ENCODE data around the gene MAP3K13.

The MAP3K13 gene

DNA sequence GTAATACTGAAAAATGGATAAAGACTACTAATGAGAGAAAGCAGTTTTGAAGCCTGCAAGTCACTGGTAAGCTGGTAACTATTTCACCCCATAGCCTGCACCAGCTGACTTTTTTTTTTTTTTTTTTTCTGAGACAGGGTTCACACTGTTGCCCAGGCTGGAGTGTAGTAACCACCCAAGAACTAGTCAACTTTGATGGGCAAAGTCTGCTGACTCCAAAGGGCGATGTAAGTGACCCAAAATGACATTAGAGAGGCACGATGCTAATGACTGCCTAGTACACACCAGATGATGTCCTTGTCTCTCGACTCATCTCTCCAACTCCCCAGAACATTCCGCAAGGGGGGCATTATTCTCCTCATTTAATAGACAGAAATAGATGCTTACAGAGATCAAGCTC, 148.8 kb downstream of the MAP3K13 start:
- H3K4me3 ChIP-seq (ENCODE audit: low read length) = no peak overlapping the region
- TF ChIP-seq, protein P1, sequence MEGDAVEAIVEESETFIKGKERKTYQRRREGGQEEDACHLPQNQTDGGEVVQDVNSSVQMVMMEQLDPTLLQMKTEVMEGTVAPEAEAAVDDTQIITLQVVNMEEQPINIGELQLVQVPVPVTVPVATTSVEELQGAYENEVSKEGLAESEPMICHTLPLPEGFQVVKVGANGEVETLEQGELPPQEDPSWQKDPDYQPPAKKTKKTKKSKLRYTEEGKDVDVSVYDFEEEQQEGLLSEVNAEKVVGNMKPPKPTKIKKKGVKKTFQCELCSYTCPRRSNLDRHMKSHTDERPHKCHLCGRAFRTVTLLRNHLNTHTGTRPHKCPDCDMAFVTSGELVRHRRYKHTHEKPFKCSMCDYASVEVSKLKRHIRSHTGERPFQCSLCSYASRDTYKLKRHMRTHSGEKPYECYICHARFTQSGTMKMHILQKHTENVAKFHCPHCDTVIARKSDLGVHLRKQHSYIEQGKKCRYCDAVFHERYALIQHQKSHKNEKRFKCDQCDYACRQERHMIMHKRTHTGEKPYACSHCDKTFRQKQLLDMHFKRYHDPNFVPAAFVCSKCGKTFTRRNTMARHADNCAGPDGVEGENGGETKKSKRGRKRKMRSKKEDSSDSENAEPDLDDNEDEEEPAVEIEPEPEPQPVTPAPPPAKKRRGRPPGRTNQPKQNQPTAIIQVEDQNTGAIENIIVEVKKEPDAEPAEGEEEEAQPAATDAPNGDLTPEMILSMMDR (IDR thresholded peaks at IDR 0.05; ENCODE audit: low read depth, low read length, poor library complexity, severe bottlenecking) = no peak
- no peak for TF ChIP-seq EZH2phosphoT487 (IDR thresholded peaks at IDR 0.05; ENCODE audit: borderline replicate concordance, low read length)

DNA sequence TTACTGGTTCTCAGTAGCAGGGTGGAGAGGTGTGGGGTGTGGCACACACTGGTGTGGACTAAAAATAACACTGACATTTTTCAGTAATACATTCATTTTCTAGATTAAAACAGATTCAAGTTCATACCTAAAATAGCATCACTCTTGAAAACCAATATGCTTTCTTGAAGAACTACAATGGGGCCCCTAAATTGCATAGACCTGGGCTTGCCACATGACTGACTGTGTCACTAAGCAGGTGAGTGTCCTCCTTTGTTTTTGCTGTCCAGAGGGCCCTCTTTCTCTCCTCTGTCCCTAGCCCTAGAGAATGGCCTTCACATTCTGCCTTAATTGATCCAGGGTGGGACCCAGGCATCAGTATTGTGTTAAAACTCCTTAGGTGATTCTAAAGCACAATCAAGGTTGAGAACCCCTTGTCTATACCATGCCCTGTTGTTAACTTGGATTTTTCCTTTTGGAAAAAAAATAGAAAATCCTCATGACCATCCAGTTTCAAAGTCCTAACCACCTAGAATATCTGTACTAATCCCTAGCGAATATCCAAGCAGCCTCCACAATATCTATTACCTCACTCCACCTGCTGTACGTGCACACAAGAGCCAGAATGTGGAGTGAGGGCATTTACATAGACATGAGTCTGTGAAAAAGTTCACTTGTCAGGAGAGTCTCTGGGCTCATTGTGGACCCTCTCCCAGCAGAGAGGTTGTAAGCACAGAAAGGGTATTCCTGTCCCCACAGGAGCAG, 154.6 kb downstream of the MAP3K13 start:
- Histone ChIP-seq H3K27me3 (ENCODE audit: control insufficient read depth, low read length) (peaks cover 5% of the 10 kb centered on the region; the same call in 1 of the 2 replicates), H3K9me3 (ENCODE audit: control insufficient read depth, insufficient read depth, low read length) (no peaks in the 10 kb centered on the region), H3K4me1 (ENCODE audit: control insufficient read depth, low read length) (no peaks in the 10 kb centered on the region), H3K9me2 (replicated peaks; ENCODE audit: control insufficient read depth, low read length) (no peaks in the 10 kb centered on the region), H3K27ac (ENCODE audit: low read depth, low read length) (no peak overlapping the region), H3K79me2 (ENCODE audit: control insufficient read depth, low read length) (no peaks in the 10 kb centered on the region), H3K4me3 (ENCODE audit: low read length) (no peak overlapping the region), H3K4me2 (ENCODE audit: low read length) (no peak overlapping the region), H4K20me1 (ENCODE audit: control insufficient read depth, insufficient read depth, low read depth, low read length) (no peaks in the 10 kb centered on the region), H3F3A (ENCODE audit: control insufficient read depth, insufficient read depth) (no peaks in the 10 kb centered on the region), H3K36me3 (ENCODE audit: control insufficient read depth, low read length) (no peaks in the 10 kb centered on the region)
- no peak for TF ChIP-seq EZH2phosphoT487 (IDR thresholded peaks at IDR 0.05; ENCODE audit: borderline replicate concordance, low read length)
- TF ChIP-seq, protein P1 (IDR thresholded peaks at IDR 0.05; ENCODE audit: low read depth, low read length, poor library complexity, severe bottlenecking) = no peak

More for the DNA sequence above, 148.8 kb downstream of the MAP3K13 start:
- Histone ChIP-seq H3K27ac (ENCODE audit: low read depth, low read length) (no peak overlapping the region), H3F3A (ENCODE audit: control insufficient read depth, insufficient read depth) (no peaks in the 10 kb centered on the region), H3K4me2 (ENCODE audit: low read length) (no peak overlapping the region), H3K79me2 (ENCODE audit: control insufficient read depth, low read length) (no peaks in the 10 kb centered on the region), H4K20me1 (ENCODE audit: control insufficient read depth, insufficient read depth, low read depth, low read length) (no peaks in the 10 kb centered on the region), H3K27me3 (ENCODE audit: control insufficient read depth, low read length) (no peaks in the 10 kb centered on the region), H3K9me2 (replicated peaks; ENCODE audit: control insufficient read depth, low read length) (no peaks in the 10 kb centered on the region), H3K36me3 (ENCODE audit: control insufficient read depth, low read length) (no peaks in the 10 kb centered on the region), H3K4me1 (ENCODE audit: control insufficient read depth, low read length) (no peaks in the 10 kb centered on the region), H3K9me3 (ENCODE audit: control insufficient read depth, insufficient read depth, low read length) (no peaks in the 10 kb centered on the region)

DNA sequence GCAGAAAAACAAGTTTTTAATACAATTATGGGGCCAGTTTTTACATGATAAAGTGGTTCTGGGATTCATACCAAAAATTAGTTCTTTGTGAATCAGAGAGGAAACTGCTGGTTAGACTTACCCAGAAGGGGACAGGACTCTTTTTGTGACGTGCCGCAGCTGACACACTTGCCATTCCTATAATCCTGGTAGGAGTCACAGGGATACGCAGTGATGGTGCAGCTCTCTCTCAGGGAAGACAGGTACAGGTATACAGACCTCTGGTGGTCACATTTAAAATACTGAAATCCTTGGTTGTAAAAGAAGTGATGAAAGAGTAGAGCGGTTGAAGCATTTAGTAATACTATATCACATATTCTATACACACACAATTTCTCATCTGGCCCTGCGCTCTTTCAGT, 156.1 kb downstream of the MAP3K13 start:
- no peak overlapping the region for H3K4me3 ChIP-seq (ENCODE audit: low read length)
- H3K4me2 ChIP-seq (ENCODE audit: low read length) = no peak overlapping the region
- TF ChIP-seq, protein P1 (IDR thresholded peaks at IDR 0.05; ENCODE audit: low read depth, low read length, poor library complexity, severe bottlenecking) = no peak
- no peak for TF ChIP-seq EZH2phosphoT487 (IDR thresholded peaks at IDR 0.05; ENCODE audit: borderline replicate concordance, low read length)
- no peak overlapping the region for H3K27ac ChIP-seq (ENCODE audit: low read depth, low read length)
- H4K20me1 ChIP-seq (ENCODE audit: control insufficient read depth, insufficient read depth, low read depth, low read length) = no peaks in the 10 kb centered on the region
- H3K79me2 ChIP-seq (ENCODE audit: control insufficient read depth, low read length) = no peaks in the 10 kb centered on the region
- no peaks in the 10 kb centered on the region for H3K9me3 ChIP-seq (ENCODE audit: control insufficient read depth, insufficient read depth, low read length)
- H3K27me3 ChIP-seq (ENCODE audit: control insufficient read depth, low read length) = peaks cover 5% of the 10 kb centered on the region; the same call in 1 of the 2 replicates
- H3K9me2 ChIP-seq (replicated peaks; ENCODE audit: control insufficient read depth, low read length) = no peaks in the 10 kb centered on the region
- H3F3A ChIP-seq (ENCODE audit: control insufficient read depth, insufficient read depth) = no peaks in the 10 kb centered on the region
- H3K4me1 ChIP-seq (ENCODE audit: control insufficient read depth, low read length) = no peaks in the 10 kb centered on the region
- H3K36me3 ChIP-seq (ENCODE audit: control insufficient read depth, low read length) = no peaks in the 10 kb centered on the region

Measured in DOHH2 (cell line).